ENCODE results near the gene UST. TPM values are rescaled to one million over a fixed set of nuclear protein-coding genes. Genes with fewer than 3 reads are reported as not detected.

UST gene
- total RNA-seq, 2 experiments from 2014 or later: 3.7 to 4.9 TPM

DNA sequence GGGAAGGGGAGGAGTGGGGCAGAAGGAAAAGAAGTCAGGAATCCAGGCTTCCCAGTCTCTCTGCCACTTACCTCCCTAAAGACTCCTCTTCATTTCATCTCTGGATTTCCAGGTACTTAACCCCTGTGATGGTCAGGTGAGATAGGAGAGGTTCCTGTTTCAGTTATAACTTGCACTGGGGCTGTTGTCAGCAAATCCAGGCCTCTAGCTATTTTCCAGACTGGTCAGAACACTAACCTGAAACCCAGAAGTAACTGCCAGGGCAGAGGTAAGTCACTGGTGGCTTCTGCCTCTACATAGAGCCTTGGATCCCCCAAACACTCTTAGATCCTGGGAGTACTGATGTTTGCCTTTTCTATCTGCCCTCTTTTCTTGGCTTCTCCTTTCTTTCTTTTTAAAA is 337.2 kb downstream of the UST start:
- intact Hi-C loops (cut with micrococcal nuclease): loop anchor here (1.0 to 5.0 kb wide), 2 partner anchors 150 to 253 kb away; no protein-coding TSS in a partner anchor
- no peaks in the 10 kb centered on the region for H3K9me3 Mint-ChIP-seq
- no peak for DNase-seq
- POLR2A ChIA-PET: interaction anchor here (1.1 to 3.2 kb wide), 14 partner anchors 8 to 252 kb away, joined by 3 to 42 read pairs (median 8); partner anchors contain the start of gene TAB2
- H3K27ac Mint-ChIP-seq: peak overlapping the region; percentile 93
- H3K4me3 Mint-ChIP-seq: peak overlapping the region; percentile 29
- no peaks in the 10 kb centered on the region for H3K36me3 Mint-ChIP-seq
- peaks cover 68% of the 10 kb centered on the region for H3K4me1 Mint-ChIP-seq (ENCODE audit: low read depth)
- CTCF ChIA-PET: interaction anchor here (0.6 to 4.5 kb wide), 11 partner anchors 8 to 433 kb away, joined by 3 to 68 read pairs (median 7); no protein-coding TSS in a partner anchor
- H3K27me3 Mint-ChIP-seq: no peaks in the 10 kb centered on the region

DNA sequence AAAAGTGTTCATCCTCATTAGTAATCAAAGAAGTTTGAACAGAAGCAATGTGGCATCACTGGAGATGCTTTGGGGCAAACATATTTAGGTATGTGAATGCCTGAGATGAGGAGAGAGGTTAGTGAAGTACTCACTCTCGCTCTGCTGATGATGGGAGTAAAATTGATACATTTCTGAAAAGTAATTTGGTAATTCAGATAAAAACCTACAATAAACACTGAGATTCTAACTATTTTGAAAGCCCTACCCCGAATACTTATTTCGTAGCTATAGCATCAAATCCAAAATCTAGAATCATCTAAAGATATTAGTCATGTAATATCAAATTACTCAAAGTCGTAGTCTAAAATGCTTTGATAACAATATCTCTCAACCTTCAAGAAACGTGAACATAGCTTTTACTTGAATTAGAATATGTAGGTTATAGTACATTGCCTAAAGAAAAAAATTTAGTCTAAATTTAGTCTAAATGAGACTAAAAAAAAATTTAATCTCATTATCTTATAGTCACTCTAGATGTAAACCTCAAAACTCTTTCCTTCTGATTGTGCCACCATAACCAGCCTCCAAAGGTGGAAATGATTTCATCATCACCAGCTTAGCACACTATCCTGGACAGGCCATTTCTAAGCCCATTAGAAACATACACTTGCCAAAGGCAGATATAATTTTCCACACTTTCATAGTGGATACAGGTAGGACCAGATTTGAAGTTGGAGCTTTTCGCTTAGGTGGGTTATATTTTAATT is 338.2 kb downstream of the UST start:
- CTCF ChIA-PET: interaction anchor here (0.9 to 4.5 kb wide), 15 partner anchors 9 to 432 kb away, joined by 3 to 68 read pairs (median 5); no protein-coding TSS in a partner anchor
- peaks cover 60% of the 10 kb centered on the region for H3K4me1 Mint-ChIP-seq (ENCODE audit: low read depth)

DNA sequence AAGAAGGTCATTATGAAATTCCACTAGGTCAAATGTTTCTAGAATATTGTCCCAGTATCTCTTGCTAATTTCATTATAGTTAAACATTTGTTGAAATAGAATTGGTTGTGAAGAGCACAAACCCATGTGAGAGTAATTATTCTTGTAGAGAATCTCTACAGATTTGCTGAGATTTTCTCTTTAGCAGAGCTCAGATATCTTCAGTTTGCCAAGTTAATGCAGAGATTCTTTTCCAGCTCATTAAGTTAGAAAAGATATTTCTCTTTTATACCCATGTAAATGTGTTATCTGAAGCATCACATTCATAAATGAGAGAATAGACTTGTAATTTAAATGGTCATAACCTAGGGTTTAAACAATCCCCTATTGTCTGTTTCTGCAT is 338.7 kb downstream of the UST start:
- peak overlapping the region; percentile 1 for H3K4me3 Mint-ChIP-seq
- POLR2A ChIA-PET: interaction anchor here (0.6 to 3.2 kb wide), 19 partner anchors 10 to 432 kb away, joined by 3 to 42 read pairs (median 8); partner anchors contain the start of gene TAB2

More for the DNA sequence above, 338.2 kb downstream of the UST start:
- Mint-ChIP-seq H3K27ac (peak overlapping the region; percentile 93), H3K9me3 (no peaks in the 10 kb centered on the region), H3K27me3 (no peaks in the 10 kb centered on the region), H3K36me3 (no peaks in the 10 kb centered on the region), H3K4me3 (peak overlapping the region; percentile 51)
- intact Hi-C loops (cut with micrococcal nuclease): loop anchor here (1.0 to 5.0 kb wide), 6 partner anchors 9 to 252 kb away; no protein-coding TSS in a partner anchor
- POLR2A ChIA-PET: interaction anchor here (0.6 to 3.2 kb wide), 20 partner anchors 9 to 432 kb away, joined by 3 to 42 read pairs (median 8); partner anchors contain the start of gene TAB2
- no peak for DNase-seq

DNA sequence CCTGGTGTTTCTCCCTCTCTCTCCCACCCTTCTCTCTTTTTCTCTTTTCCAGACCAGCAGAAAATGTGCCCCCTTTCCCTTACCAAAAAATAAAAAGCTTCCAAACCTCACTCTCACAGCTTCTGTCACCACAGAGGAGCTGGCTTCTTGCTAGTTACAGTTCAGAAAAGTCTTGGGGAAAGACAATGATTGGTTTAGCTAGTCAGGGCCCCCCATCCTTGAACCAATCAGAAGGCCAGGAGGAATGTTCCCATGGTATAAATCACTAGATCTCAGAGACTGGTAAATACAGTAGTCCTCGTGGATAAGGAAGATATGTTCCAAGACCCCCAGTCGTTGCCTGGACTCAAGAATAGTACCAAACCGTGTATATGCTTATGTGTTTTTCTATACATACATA is 339.5 kb downstream of the UST start:
- Mint-ChIP-seq H3K4me1 (ENCODE audit: low read depth) (peaks cover 58% of the 10 kb centered on the region), H3K9me3 (no peaks in the 10 kb centered on the region), H3K27me3 (no peaks in the 10 kb centered on the region), H3K27ac (peak overlapping the region; percentile 93), H3K4me3 (no peak overlapping the region), H3K36me3 (no peaks in the 10 kb centered on the region)
- no peak for DNase-seq
- POLR2A ChIA-PET: interaction anchor here (3.2 kb wide), 1 partner anchor 9 kb away, joined by 42 read pairs; no protein-coding TSS in a partner anchor
- intact Hi-C loops (cut with micrococcal nuclease): no loop called here
- CTCF ChIA-PET: interaction anchor here (1.2 to 2.9 kb wide), 2 partner anchors 8 to 45 kb away, joined by 3 to 14 read pairs; no protein-coding TSS in a partner anchor

More for the DNA sequence above, 338.7 kb downstream of the UST start:
- DNase-seq: no peak
- intact Hi-C loops (cut with micrococcal nuclease): loop anchor here (1.0 kb wide), 4 partner anchors 9 to 234 kb away; no protein-coding TSS in a partner anchor
- peak overlapping the region; percentile 93 for H3K27ac Mint-ChIP-seq
- no peaks in the 10 kb centered on the region for H3K27me3 Mint-ChIP-seq
- H3K9me3 Mint-ChIP-seq: no peaks in the 10 kb centered on the region
- CTCF ChIA-PET: interaction anchor here (0.9 to 4.5 kb wide), 14 partner anchors 9 to 432 kb away, joined by 3 to 68 read pairs (median 5); no protein-coding TSS in a partner anchor
- H3K36me3 Mint-ChIP-seq: no peaks in the 10 kb centered on the region
- peaks cover 62% of the 10 kb centered on the region for H3K4me1 Mint-ChIP-seq (ENCODE audit: low read depth)

DNA sequence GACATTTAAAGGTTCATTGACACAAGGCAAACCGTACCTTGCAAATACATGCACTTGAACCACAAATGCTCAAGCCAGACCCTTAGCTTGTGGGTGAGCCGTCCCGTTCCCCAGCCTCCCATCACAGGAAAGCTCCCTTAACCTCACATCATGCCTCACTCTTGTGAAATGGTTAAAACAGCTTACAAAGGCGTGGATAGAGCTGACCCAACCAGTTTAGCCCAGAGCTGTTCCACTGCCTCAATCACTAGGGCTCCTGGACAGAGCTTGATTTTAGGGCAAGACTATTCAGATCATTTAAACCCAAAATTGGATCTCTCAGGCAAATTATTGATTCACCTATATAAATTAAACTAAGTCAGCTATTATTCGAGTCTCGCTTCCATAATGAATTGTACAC is 341.1 kb downstream of the UST start:
- H3K4me1 Mint-ChIP-seq (ENCODE audit: low read depth): peaks cover 51% of the 10 kb centered on the region
- no peak overlapping the region for H3K27ac Mint-ChIP-seq
- no peaks in the 10 kb centered on the region for H3K27me3 Mint-ChIP-seq
- DNase-seq: no peak
- POLR2A ChIA-PET: interaction anchor here (0.8 to 1.2 kb wide), 2 partner anchors 52 to 55 kb away, joined by 3 read pairs; no protein-coding TSS in a partner anchor
- no peak overlapping the region for H3K4me3 Mint-ChIP-seq
- CTCF ChIA-PET: interaction anchor here (0.8 kb wide), 1 partner anchor 56 kb away, joined by 3 read pairs; no protein-coding TSS in a partner anchor
- intact Hi-C loops (cut with micrococcal nuclease): no loop called here
- no peaks in the 10 kb centered on the region for H3K9me3 Mint-ChIP-seq
- H3K36me3 Mint-ChIP-seq: no peaks in the 10 kb centered on the region

DNA sequence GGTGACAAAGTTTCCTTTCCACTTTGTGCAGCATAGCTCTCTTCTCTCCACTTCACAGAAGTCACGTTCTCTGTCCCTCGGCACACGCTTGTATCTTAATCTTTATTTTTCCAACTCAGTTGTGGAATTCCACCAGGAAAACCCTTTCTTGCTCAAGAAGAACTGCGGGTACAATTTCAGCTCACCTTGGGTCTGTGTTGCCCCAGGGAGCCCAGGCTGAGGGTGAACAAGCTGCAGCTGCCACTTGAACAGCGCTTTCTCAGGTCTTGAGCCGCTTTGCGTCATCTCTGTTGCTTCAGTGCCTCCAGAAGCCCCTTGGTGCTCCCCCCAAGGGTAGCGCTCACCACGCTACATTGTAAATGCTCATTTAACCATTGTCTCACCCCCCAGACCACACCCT is 341.5 kb downstream of the UST start:
- intact Hi-C loops (cut with micrococcal nuclease): no loop called here
- ChIA-PET POLR2A (interaction anchor here (0.8 kb wide), 1 partner anchor 56 kb away, joined by 3 read pairs; no protein-coding TSS in a partner anchor), CTCF (no interaction called here)
- DNase-seq: no peak
- no peaks in the 10 kb centered on the region for H3K36me3 Mint-ChIP-seq
- H3K4me1 Mint-ChIP-seq (ENCODE audit: low read depth): peaks cover 51% of the 10 kb centered on the region
- H3K27me3 Mint-ChIP-seq: no peaks in the 10 kb centered on the region
- H3K9me3 Mint-ChIP-seq: no peaks in the 10 kb centered on the region
- no peak overlapping the region for H3K4me3 Mint-ChIP-seq
- no peak overlapping the region for H3K27ac Mint-ChIP-seq

DNA sequence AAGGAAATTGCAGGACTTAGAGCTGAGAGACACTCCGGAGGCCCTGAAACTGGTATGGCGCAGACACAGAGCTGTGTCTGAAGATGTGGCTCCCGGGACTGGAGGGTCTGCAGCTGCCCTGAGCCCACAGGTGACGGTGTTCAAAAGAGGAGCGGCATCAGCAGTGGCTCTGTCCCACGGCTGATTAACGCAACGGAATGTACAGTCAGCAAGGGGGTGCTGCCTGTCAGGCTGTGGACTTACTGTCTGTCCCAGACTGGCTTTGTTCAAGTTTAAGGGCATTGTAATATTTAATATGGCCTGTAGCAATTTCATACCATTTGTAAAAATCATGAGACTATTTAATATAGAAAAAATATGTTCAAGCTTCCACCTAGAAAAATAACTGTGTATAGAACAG is 342.7 kb downstream of the UST start:
- peaks cover 51% of the 10 kb centered on the region for H3K4me1 Mint-ChIP-seq (ENCODE audit: low read depth)

DNA sequence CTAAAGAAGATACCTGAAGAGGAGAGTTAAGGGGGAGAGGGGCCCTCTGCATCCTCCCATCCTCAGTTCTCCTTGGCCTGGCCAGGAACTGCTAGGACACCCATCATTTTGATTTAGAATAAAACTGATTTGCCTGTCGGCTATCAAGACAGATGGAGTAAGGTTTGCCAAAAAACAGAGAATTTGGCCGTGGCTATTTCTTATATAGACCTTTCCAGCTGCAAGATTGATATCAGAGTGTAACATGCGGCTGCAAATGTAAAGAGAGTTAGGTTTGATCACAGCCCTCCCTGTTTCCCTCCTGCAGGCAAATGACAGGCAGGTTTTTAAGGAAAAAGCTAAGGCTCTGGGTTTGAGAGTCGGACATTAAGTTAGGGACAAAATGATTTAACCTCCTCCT is 344.1 kb downstream of the UST start:
- intact Hi-C loops (cut with micrococcal nuclease): no loop called here
- ChIA-PET POLR2A (no interaction called here), CTCF (no interaction called here)
- Mint-ChIP-seq H3K4me1 (ENCODE audit: low read depth) (peaks cover 51% of the 10 kb centered on the region), H3K27ac (peak overlapping the region; percentile 13), H3K9me3 (no peaks in the 10 kb centered on the region), H3K36me3 (no peaks in the 10 kb centered on the region), H3K27me3 (no peaks in the 10 kb centered on the region), H3K4me3 (no peak overlapping the region)
- no peak for DNase-seq

More for the DNA sequence above, 342.7 kb downstream of the UST start:
- Mint-ChIP-seq H3K9me3 (no peaks in the 10 kb centered on the region), H3K27ac (no peak overlapping the region), H3K4me3 (no peak overlapping the region), H3K36me3 (no peaks in the 10 kb centered on the region), H3K27me3 (no peaks in the 10 kb centered on the region)
- DNase-seq: no peak
- POLR2A ChIA-PET: no interaction called here
- CTCF ChIA-PET: interaction anchor here (1.1 to 1.2 kb wide), 2 partner anchors 16 to 342 kb away, joined by 3 read pairs; no protein-coding TSS in a partner anchor
- intact Hi-C loops (cut with micrococcal nuclease): no loop called here

DNA sequence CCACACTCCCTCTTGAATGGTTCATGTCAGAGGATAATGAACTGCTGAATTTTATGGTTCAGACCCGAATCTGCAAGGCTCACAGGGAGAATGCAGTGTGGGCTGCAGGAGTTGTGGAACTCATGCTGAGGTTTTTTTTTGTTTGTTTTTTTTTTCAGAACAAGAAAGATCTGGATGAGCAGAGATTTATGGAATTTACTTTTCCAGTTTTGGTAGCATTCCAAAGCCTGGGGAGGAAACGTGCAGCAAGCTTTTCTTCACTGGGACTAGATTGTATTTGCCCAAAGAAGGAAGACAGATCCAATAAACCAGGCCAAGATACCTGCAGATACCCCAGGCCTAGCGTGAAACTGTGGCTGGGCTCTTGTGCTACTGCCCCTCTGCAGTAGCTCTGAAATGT is 346.8 kb downstream of the UST start:
- intact Hi-C loops (cut with micrococcal nuclease): loop anchor here (1.0 to 2.0 kb wide), 3 partner anchors 8 to 141 kb away; no protein-coding TSS in a partner anchor
- no peak for DNase-seq
- Mint-ChIP-seq H3K36me3 (peaks cover 10% of the 10 kb centered on the region), H3K27me3 (no peaks in the 10 kb centered on the region), H3K27ac (peak overlapping the region; percentile 93), H3K9me3 (peaks cover 14% of the 10 kb centered on the region), H3K4me1 (ENCODE audit: low read depth) (peaks cover 67% of the 10 kb centered on the region), H3K4me3 (peak overlapping the region; percentile 45)
- ChIA-PET POLR2A (interaction anchor here (1.1 to 4.4 kb wide), 8 partner anchors 8 to 326 kb away, joined by 3 to 42 read pairs (median 13); no protein-coding TSS in a partner anchor), CTCF (interaction anchor here (2.5 to 3.5 kb wide), 3 partner anchors 9 to 65 kb away, joined by 8 to 16 read pairs (median 14); no protein-coding TSS in a partner anchor)

DNA sequence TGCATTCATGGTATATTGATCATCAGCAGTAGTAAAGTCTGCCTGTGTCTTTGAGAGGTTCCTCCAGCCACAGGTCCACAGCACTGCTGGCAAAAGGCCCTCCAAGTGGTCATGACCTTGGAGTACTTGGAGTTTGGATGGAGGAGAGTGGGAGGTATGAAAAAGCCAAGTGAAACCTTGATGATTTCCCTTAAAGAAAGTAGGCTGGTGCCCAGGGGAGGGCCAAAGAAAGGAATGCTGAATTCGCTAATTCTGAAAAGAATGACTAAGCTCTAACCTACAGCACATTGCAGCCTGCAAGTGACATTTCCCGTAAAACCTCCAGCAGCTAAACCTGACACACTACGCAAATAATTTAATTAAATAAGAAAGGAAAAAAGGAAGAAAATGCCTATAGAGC is 347.3 kb downstream of the UST start:
- peak; percentile 51 for DNase-seq
- Mint-ChIP-seq H3K27me3 (no peaks in the 10 kb centered on the region), H3K4me3 (peak overlapping the region; percentile 45), H3K4me1 (ENCODE audit: low read depth) (peaks cover 67% of the 10 kb centered on the region), H3K27ac (peak overlapping the region; percentile 93), H3K36me3 (peaks cover 14% of the 10 kb centered on the region), H3K9me3 (peaks cover 19% of the 10 kb centered on the region)
- intact Hi-C loops (cut with micrococcal nuclease): loop anchor here (1.0 to 2.0 kb wide), 3 partner anchors 9 to 140 kb away; no protein-coding TSS in a partner anchor
- ChIA-PET POLR2A (interaction anchor here (0.6 to 4.4 kb wide), 13 partner anchors 9 to 325 kb away, joined by 3 to 42 read pairs (median 4); no protein-coding TSS in a partner anchor), CTCF (interaction anchor here (0.8 to 3.5 kb wide), 9 partner anchors 9 to 339 kb away, joined by 3 to 16 read pairs (median 5); no protein-coding TSS in a partner anchor)

DNA sequence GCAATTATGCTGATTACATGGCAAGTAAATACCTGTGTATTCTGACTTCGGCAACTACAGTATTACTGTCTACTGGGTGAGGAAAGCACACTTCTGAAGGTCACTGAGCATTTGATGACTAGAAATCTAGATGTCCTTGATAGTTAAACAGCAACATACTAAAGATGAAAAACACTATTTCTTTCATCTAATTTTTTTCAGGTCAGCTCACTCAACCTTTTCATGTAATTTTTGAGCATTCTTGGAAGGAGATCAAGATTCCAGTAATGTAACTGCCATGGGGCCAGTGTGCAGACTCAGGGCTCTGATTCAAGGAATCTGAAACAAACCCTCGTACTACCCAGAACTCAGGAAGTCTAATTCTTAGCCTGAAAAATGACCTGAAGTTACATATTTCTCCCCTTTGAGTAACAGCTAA is 348.1 kb downstream of the UST start:
- intact Hi-C loops (cut with micrococcal nuclease): loop anchor here (1.0 to 2.0 kb wide), 5 partner anchors 10 to 139 kb away; no protein-coding TSS in a partner anchor
- Mint-ChIP-seq H3K36me3 (peaks cover 19% of the 10 kb centered on the region), H3K27ac (peak overlapping the region; percentile 93), H3K9me3 (peaks cover 24% of the 10 kb centered on the region), H3K4me1 (ENCODE audit: low read depth) (peaks cover 67% of the 10 kb centered on the region), H3K4me3 (peak overlapping the region; percentile 45), H3K27me3 (no peaks in the 10 kb centered on the region)
- POLR2A ChIA-PET: interaction anchor here (1.0 to 4.4 kb wide), 14 partner anchors 10 to 245 kb away, joined by 3 to 42 read pairs (median 6); partner anchors contain the start of gene TAB2
- peak; percentile 56 for DNase-seq
- CTCF ChIA-PET: interaction anchor here (0.6 to 3.5 kb wide), 11 partner anchors 10 to 337 kb away, joined by 3 to 16 read pairs (median 5); no protein-coding TSS in a partner anchor
